HEK293 (cell line): Measurements from ENCODE around the gene KLHL14.

Source experiments
- CTCF ChIA-PET: fragments of 350-600 bp; formaldehyde crosslinking; extraction: SDS; loops from one replicate; lab custom pipeline; 2021; ENCODE audit warnings: antibody characterized with exemption; lab: Yijun Ruan, JAX
- POLR2A ChIA-PET: fragments of 300-600 bp; formaldehyde crosslinking; extraction: SDS; loops from one replicate; lab custom pipeline; 2020; ENCODE audit warnings: antibody characterized with exemption, inconsistent platforms; lab: Yijun Ruan, JAX
- H3K27ac ChIP-seq: fragments of 200-500 bp; sonication (Bioruptor generic); 2 replicates; pipeline ENCODE4 v1.5.1; 2014; ENCODE audit warnings: low read depth, low read length, control low read depth, inconsistent platforms; ENCODE audit errors: extremely low read depth
- H3K36me3 ChIP-seq, 2 experiments: fragments of 200-500 bp in 1 of 2; sonication (Bioruptor generic) in 1 of 2; 1 replicate in 1 of 2; 2 replicates in 1 of 2; pipeline ENCODE4 v1.5.1; 2014 to 2017; ENCODE audit warnings: inconsistent platforms in 2 of 2, low read length in 2 of 2; ENCODE audit not compliant: control insufficient read depth in 2 of 2, insufficient read depth in 1 of 2
- H3K4me1 ChIP-seq: fragments of 200-500 bp; sonication (Bioruptor generic); 2 replicates; pipeline ENCODE4 v1.5.1; 2014; ENCODE audit warnings: mild to moderate bottlenecking, low read length, inconsistent platforms; ENCODE audit not compliant: control insufficient read depth, insufficient read depth
- H3K4me3 ChIP-seq: 2 replicates; pipeline ENCODE4 v1.5.1; 2011; ENCODE audit warnings: low read depth, mild to moderate bottlenecking, control low read depth, low read length, moderate library complexity
- H3K9me3 ChIP-seq: fragments of 200-500 bp; sonication (Bioruptor generic); 2 replicates; pipeline ENCODE4 v1.5.1; 2014; ENCODE audit warnings: low read depth, low read length, inconsistent platforms; ENCODE audit not compliant: control insufficient read depth, insufficient read depth
- GLIS1 ChIP-seq: fragments of 450-650 bp; formaldehyde crosslinking; IDR thresholded peaks from 2 replicates; pipeline ENCODE4 v1.5.1; 2016; ENCODE audit warnings: missing biosample characterization, missing genetic modification characterization
- PATZ1 ChIP-seq: fragments of 450-650 bp; formaldehyde crosslinking; IDR thresholded peaks from 2 replicates; pipeline ENCODE4 v1.5.1; 2016; ENCODE audit warnings: missing biosample characterization, missing genetic modification characterization
- PRDM1 ChIP-seq: fragments of 450-650 bp; formaldehyde crosslinking; IDR thresholded peaks from 2 replicates; pipeline ENCODE4; 2016; ENCODE audit warnings: missing biosample characterization, missing genetic modification characterization
- SCRT1 ChIP-seq: fragments of 450-650 bp; formaldehyde crosslinking; IDR thresholded peaks from 2 replicates; pipeline ENCODE4 v1.5.1; 2016; ENCODE audit warnings: missing biosample characterization, missing genetic modification characterization, borderline replicate concordance
- ZFHX2 ChIP-seq: fragments of 450-650 bp; formaldehyde crosslinking; conservative IDR thresholded peaks from 2 replicates; pipeline ENCODE4 v1.5.1; 2016; ENCODE audit warnings: missing biosample characterization, missing genetic modification characterization
- ZNF138 ChIP-seq: fragments of 450-650 bp; formaldehyde crosslinking; IDR thresholded peaks from 2 replicates; pipeline ENCODE4 v1.5.1; 2016; ENCODE audit warnings: missing biosample characterization, missing genetic modification characterization, borderline replicate concordance
- ZNF157 ChIP-seq: fragments of 450-650 bp; formaldehyde crosslinking; IDR thresholded peaks from 2 replicates; pipeline ENCODE4 v1.5.1; 2016; ENCODE audit warnings: missing biosample characterization, missing genetic modification characterization
- ZNF169 ChIP-seq: fragments of 450-650 bp; formaldehyde crosslinking; IDR thresholded peaks from 2 replicates; pipeline ENCODE4 v1.5.1; 2016; ENCODE audit warnings: missing biosample characterization, missing genetic modification characterization
- ZNF26 ChIP-seq: fragments of 450-650 bp; formaldehyde crosslinking; IDR thresholded peaks from 2 replicates; pipeline ENCODE4 v1.5.1; 2016; ENCODE audit warnings: missing biosample characterization, missing genetic modification characterization
- ZNF398 ChIP-seq: fragments of 450-650 bp; formaldehyde crosslinking; IDR thresholded peaks from 2 replicates; pipeline ENCODE4 v1.5.1; 2017; ENCODE audit warnings: missing biosample characterization, missing genetic modification characterization
- ZNF426 ChIP-seq: fragments of 450-650 bp; formaldehyde crosslinking; IDR thresholded peaks from 2 replicates; pipeline ENCODE4 v1.5.1; 2017; ENCODE audit warnings: missing biosample characterization, missing genetic modification characterization, mild to moderate bottlenecking, inconsistent platforms, moderate library complexity
- ZNF596 ChIP-seq: fragments of 450-650 bp; IDR thresholded peaks from 2 replicates; pipeline ENCODE4 v1.5.0; 2018; ENCODE audit warnings: missing biosample characterization, mild to moderate bottlenecking, missing genetic modification characterization, moderate library complexity
- ZNF664 ChIP-seq: fragments of 450-650 bp; formaldehyde crosslinking; IDR thresholded peaks from 2 replicates; pipeline ENCODE4 v1.5.1; 2016; ENCODE audit warnings: missing biosample characterization, missing genetic modification characterization
- ZNF701 ChIP-seq: fragments of 450-650 bp; formaldehyde crosslinking; IDR thresholded peaks from 2 replicates; pipeline ENCODE4 v1.5.1; 2016; ENCODE audit warnings: missing biosample characterization, missing genetic modification characterization
- ZNF785 ChIP-seq: fragments of 450-650 bp; formaldehyde crosslinking; IDR thresholded peaks from 2 replicates; pipeline ENCODE4 v1.5.1; 2016; ENCODE audit warnings: missing biosample characterization, missing genetic modification characterization
- ZSCAN16 ChIP-seq: fragments of 450-650 bp; formaldehyde crosslinking; IDR thresholded peaks from 2 replicates; pipeline ENCODE4 v1.5.1; 2016; ENCODE audit warnings: missing biosample characterization, missing genetic modification characterization
- ZSCAN23 ChIP-seq: fragments of 450-650 bp; formaldehyde crosslinking; IDR thresholded peaks from 2 replicates; pipeline ENCODE4 v1.5.1; 2016; ENCODE audit warnings: missing biosample characterization, missing genetic modification characterization
- ZSCAN4 ChIP-seq: fragments of 450-650 bp; formaldehyde crosslinking; IDR thresholded peaks from 2 replicates; pipeline ENCODE4 v1.5.1; 2017; ENCODE audit warnings: missing biosample characterization, missing genetic modification characterization
- TF ChIP-seq, protein P1 (sequence below): fragments of 450-650 bp; formaldehyde crosslinking; IDR thresholded peaks from 2 replicates; pipeline ENCODE4 v1.5.1; 2016; ENCODE audit warnings: missing biosample characterization, missing genetic modification characterization

The KLHL14 gene

DNA sequence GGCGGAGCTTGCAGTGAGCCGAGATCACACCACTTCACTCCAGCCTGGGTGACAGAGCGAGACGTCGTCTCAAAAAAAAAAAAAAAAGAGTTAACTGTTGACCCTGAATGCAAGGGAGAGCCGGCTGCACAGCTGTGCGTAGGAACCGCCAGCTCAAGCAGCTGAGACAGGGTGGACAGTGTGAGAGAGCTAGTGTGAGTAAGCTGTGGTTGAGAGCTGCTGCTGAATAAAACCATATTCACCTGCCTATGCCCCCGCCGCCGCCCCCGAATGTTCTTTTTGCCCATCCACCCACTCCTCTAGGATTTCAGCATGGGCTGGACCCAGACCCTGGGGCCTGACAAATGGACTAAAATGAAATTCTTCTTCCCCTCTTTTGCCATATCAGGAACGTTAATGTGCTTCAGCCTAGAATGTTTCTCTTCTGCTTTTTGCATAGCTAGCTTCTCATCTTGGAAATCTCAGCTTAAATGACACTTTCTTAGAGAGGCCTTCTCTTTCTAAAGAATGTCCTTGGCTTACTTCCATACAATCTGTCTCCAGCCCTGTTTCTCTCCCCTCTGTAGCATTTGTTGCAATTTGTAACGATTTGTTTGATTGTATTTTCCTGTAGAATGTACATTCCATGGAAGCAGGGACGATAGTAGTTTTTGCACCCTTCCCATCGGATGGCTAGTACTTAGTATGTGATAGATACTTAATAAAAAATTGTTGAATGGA, 142.7 kb downstream of the KLHL14 start (continued):
- TF ChIP-seq PRDM1 (tag by site-specific recombination) (no peak), ZSCAN16 (tag by site-specific recombination) (no peak), ZNF138 (no peak)

DNA sequence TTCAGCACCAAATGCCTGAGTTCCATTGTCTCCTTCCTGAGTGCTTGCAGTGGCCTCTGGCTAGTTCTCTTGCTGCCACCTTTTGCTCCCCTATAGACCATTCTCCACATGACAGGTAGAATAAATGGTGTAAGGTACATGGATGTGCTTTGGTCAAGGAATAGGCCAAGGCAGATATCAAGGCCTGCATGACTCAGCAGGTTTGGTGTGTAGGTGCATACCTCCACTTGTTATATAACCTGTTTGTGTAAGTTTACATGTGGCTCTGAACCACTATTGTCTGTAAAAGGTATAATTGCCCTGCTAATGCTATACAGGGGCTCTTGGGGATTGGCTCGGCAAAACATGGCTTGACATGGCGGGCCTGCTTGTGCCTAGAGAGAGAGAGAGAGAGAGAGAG, 143.5 kb downstream of the KLHL14 start:
- no peak overlapping the region for H3K27ac ChIP-seq
- H3K9me3 ChIP-seq = no peaks in the 10 kb centered on the region
- no peak overlapping the region for H3K4me3 ChIP-seq
- CTCF ChIA-PET = interaction anchor here (0.7 kb wide), 1 partner anchor 953 kb away, joined by 3 read pairs; no protein-coding TSS in a partner anchor
- no peak for TF ChIP-seq ZNF426 (tag by site-specific recombination)
- no peak for TF ChIP-seq ZNF664 (tag by site-specific recombination)
- TF ChIP-seq GLIS1 (tag by site-specific recombination) = no peak
- TF ChIP-seq ZNF596 (tag by site-specific recombination) = no peak
- no peak for TF ChIP-seq SCRT1 (tag by site-specific recombination)
- no peak for TF ChIP-seq ZSCAN4
- TF ChIP-seq ZFHX2 (tag by site-specific recombination) = no peak
- TF ChIP-seq ZSCAN23 = no peak
- no peak for TF ChIP-seq ZNF785 (tag by site-specific recombination)
- no peak for TF ChIP-seq PATZ1 (tag by site-specific recombination)
- TF ChIP-seq ZNF701 (tag by site-specific recombination) = no peak
- no peak for TF ChIP-seq ZNF157 (tag by site-specific recombination)
- TF ChIP-seq ZNF26 (tag by site-specific recombination) = no peak
- TF ChIP-seq ZNF169 (tag by site-specific recombination) = no peak
- TF ChIP-seq, protein P1, sequence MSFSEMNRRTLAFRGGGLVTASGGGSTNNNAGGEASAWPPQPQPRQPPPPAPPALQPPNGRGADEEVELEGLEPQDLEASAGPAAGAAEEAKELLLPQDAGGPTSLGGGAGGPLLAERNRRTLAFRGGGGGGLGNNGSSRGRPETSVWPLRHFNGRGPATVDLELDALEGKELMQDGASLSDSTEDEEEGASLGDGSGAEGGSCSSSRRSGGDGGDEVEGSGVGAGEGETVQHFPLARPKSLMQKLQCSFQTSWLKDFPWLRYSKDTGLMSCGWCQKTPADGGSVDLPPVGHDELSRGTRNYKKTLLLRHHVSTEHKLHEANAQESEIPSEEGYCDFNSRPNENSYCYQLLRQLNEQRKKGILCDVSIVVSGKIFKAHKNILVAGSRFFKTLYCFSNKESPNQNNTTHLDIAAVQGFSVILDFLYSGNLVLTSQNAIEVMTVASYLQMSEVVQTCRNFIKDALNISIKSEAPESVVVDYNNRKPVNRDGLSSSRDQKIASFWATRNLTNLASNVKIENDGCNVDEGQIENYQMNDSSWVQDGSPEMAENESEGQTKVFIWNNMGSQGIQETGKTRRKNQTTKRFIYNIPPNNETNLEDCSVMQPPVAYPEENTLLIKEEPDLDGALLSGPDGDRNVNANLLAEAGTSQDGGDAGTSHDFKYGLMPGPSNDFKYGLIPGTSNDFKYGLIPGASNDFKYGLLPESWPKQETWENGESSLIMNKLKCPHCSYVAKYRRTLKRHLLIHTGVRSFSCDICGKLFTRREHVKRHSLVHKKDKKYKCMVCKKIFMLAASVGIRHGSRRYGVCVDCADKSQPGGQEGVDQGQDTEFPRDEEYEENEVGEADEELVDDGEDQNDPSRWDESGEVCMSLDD (tag by site-specific recombination) = no peak
- TF ChIP-seq ZNF398 (tag by site-specific recombination) = no peak
- no peaks in the 10 kb centered on the region for H3K36me3 ChIP-seq
- POLR2A ChIA-PET = no interaction called here
- no peaks in the 10 kb centered on the region for H3K4me1 ChIP-seq
